Measurements from ENCODE around the gene IPO4. TPM values are rescaled to one million over a fixed set of nuclear protein-coding genes. Genes with fewer than 3 reads are reported as not detected.

Gene IPO4, protein sequence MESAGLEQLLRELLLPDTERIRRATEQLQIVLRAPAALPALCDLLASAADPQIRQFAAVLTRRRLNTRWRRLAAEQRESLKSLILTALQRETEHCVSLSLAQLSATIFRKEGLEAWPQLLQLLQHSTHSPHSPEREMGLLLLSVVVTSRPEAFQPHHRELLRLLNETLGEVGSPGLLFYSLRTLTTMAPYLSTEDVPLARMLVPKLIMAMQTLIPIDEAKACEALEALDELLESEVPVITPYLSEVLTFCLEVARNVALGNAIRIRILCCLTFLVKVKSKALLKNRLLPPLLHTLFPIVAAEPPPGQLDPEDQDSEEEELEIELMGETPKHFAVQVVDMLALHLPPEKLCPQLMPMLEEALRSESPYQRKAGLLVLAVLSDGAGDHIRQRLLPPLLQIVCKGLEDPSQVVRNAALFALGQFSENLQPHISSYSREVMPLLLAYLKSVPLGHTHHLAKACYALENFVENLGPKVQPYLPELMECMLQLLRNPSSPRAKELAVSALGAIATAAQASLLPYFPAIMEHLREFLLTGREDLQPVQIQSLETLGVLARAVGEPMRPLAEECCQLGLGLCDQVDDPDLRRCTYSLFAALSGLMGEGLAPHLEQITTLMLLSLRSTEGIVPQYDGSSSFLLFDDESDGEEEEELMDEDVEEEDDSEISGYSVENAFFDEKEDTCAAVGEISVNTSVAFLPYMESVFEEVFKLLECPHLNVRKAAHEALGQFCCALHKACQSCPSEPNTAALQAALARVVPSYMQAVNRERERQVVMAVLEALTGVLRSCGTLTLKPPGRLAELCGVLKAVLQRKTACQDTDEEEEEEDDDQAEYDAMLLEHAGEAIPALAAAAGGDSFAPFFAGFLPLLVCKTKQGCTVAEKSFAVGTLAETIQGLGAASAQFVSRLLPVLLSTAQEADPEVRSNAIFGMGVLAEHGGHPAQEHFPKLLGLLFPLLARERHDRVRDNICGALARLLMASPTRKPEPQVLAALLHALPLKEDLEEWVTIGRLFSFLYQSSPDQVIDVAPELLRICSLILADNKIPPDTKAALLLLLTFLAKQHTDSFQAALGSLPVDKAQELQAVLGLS
- 23.9 and 28.9 TPM in 2 replicates for total RNA-seq

DNA sequence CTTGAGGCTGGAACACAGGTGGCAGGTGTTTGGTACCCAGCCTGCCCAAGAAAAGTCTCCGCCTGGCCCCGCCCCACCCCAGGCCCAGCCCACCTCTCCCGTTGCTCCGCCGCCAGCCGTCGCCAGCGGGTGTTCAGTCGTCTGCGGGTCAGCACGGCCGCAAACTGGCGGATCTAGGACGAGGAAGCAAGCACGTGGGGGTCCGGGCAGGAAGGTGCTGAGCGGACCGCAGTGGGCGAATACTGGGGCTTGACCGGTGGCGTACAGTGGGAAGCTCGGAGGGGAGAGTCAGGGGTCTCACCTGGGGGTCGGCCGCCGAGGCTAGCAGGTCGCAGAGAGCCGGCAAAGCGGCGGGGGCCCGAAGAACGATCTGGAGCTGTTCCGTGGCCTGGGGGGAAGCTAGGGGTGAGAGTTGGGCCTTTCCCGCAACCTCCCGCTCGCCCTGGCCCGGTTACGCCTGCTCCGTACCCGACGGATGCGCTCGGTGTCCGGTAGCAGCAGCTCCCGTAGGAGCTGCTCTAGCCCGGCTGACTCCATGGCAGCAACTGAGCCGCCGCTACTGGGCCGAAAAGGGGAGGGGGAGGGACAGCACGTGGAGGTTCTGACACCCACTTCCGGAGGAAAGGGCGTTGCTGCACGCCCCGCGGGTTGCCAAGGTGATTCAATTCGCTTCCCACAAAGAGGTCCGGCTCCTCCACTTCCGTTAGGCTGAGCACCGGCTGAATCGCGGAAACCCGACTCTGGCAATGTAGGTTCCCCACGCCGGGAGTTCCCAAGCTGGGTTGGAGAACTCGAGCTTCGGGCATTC is at the start of gene IPO4:
Gene IPO4 (minus strand): TSS at position 566 of the 808 bp plus-strand sequence. CDS start 29 bp downstream, at position 537.

DNA sequence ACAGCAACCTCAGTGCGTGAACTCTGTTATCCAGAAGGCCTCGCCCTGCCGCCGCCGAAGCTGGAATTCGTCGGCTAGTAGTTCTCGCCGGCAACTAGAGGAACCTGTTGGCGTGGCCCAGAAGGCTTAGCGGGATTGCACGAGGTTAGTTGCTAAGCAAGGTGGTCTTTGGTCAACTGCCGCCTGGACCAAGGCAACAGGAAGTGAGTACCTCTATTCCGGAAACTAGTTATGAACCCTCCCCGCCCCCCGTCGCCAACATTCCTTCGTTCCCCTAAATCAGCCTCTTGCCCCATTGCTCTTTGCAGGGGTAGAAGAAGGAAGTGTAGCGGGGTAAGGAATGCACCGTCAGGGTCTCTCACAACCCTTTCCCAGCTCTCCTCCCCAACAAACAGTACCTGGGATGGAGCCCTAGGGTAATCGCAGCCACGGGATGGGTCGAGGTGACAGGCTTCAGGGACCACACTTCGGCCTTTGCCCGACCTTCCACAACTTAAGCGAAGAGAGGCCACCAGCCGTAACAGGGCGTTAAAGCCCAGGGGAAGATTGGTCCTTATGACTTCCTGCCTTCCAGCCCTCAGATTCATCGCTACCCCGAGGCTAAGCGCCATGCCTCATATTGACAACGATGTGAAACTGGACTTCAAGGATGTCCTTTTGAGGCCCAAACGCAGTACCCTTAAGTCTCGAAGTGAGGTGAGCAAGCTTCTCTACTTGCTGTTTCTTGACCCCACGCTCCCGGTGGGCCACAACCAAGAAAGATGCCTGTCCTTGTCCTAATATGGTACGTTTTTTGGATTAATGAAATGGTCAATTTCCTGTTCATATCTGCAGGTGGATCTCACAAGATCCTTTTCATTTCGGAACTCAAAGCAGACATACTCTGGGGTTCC is 44.3 kb upstream of the IPO4 start, which contains the start of gene GMPR2:
Gene GMPR2 (plus strand): TSS at position 285 of the 893 bp plus-strand sequence. CDS start 325 bp downstream, at position 610.

DNA sequence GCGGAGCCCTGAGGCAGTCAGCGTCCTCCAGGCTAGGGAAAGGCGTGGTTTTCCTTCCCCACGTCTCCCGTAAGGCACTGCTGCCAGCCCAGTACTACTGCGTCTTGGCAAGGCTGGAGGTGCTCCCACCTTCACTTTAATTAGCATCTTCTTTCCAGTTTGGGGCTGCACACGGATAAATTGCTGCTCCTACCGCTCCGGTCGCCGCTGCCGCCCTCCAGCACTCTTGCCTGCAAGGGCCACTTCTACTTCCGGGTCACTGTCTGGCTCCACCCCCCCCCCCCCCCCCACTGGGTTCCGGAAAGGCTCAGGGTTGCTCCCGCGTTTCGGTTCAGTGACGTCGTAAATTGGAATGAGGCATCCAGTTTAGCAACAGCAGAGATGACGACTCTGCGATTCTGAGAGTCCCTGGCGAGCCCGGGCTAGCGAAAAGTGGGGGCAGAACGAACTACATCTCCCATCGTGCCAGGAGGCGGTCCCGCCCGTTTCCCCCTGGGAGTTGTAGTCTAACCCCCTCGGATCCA is 43.6 kb upstream of the IPO4 start, which contains the start of gene NEDD8:
Gene NEDD8 (minus strand): TSS at position 247 of the 524 bp plus-strand sequence. CDS start 100 bp downstream, at position 147.

DNA sequence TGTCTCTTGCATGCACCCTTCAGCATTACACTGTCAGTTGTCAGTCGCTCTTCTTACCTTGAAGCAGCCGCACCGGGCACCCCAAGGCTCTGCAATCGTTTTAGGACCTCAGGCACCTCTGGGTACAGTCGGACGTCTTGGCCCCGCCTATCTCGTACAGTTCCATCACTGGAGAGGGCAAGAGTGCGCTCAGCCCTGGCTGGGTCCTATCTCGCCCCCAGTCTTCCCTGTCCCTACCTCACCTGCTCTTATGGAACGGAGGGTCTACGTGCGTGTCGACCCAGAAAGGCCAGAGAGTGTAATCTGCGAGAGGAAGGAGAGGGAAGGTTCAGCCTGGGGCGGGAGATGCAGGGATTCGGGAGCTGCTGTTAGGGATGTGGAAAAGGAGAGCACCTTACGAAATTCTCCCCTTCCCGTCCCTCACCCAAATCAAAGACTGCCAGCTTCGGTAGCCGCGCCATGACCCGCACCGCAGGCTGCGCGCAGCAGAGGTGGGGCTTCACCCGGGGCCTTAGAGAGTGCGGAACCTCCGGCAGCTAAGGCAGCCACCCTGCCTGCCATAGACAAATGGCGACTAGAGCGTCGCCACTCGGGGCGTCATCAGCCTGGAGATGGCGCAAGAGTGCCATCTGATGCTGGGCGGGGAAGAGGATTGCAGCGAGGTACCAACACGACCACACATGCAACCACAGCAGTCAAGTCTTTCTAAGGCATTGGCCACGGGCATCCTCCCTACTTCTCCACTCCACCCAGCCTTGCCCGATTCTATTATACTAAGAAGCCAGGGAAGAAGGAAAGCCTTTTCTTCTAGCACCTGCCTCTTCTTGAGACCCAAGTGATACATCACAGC is 27.1 kb upstream of the IPO4 start, which contains the start of gene MDP1:
Gene MDP1 (minus strand): TSS at position 572 of the 850 bp plus-strand sequence. CDS start 111 bp downstream, at position 461.

DNA sequence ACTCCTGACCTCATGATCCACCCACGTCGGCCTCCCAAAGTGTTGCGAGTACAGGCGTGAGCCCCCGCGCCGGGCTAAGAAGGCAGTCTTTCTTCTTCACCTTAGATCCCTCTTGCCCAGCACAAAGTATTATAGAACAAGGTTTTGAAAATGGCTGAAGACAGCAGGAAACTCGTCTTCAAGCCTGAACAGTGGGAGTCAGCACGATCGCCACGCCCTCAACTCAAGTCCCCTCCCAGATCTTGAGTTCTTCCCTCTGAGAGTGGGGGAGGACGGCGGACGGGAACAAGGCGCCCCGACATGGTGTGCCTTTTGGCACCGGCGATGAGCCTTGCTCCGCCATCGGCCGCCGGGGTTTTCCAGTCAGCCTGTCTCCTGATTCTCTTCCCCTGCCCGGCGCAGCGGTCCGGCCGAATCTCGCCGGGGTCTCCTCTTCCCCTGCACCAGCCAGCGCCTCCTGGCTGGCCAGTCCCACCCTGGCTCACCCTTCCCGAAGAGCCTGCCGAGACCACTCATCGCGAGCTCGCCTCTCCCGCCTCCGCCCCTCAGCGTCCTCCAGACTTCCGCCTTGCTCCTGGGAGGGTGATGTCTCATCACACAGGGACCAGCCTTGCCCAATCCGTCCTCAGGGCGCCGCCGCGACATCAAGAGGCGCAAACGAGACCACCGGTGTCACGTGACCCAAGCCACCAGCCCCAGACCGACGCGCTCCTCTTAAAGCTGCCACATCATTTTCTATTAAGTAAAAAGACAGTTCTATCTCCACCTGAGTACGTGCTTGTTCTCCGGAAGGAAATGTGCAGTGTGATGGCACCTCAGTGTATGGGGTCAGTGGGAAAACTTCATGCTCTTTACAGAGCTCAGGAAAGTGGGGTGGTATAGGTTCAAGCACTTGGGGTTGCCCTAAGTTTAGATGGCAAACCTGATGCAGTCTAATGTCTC is 24.6 kb upstream of the IPO4 start, which contains the start of gene CHMP4A:
Gene CHMP4A (minus strand): TSS at position 565 of the 942 bp plus-strand sequence. CDS start 49 bp downstream, at position 516.

DNA sequence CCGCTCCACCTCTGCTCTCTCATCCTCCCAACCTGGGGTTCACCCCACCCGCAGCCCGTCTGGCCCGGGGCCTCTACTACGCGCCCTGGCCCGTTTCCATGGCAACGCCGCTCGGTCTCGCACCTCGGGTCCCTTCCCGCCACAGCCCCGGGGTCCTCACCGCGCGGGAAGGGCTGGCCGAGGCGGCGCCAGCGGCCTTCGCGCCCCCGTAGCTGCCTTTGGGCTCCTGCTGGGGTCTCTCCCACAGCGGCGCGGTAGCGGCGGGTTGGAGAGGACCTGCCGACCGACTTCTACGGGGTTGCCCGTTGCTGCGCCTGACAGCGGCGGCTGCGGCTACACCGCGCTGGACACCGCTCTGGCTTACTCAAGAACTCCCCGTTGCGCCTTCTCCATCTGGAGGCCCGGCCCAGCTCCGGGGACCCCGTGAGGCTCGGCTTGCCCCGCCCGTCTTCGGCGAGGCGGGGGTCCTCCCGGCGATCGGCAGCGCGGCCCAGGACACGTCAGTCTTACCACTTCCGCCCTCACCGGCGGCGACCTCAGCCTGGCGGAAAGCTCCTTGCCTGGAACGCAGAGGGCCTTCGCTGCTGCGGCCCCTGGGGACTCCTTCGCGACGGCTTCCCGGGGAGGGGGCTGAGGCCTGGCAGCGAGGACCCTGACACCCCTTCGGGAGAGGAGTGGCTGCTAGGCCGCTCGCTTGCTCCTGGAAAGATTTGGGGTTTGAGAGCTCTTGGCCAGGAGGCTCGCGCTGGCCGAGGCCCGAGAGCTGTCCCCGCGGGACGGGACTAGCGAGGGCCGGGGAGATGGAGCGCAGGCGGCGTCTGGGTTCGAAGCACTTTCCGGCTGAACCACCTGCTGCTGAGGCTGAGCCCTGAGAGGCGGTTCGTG is 6.8 kb upstream of the IPO4 start, which contains the start of gene TM9SF1:
Gene TM9SF1 (minus strand): TSS at position 256 of the 885 bp plus-strand sequence. CDS start 422 bp downstream, outside the sequence.

DNA sequence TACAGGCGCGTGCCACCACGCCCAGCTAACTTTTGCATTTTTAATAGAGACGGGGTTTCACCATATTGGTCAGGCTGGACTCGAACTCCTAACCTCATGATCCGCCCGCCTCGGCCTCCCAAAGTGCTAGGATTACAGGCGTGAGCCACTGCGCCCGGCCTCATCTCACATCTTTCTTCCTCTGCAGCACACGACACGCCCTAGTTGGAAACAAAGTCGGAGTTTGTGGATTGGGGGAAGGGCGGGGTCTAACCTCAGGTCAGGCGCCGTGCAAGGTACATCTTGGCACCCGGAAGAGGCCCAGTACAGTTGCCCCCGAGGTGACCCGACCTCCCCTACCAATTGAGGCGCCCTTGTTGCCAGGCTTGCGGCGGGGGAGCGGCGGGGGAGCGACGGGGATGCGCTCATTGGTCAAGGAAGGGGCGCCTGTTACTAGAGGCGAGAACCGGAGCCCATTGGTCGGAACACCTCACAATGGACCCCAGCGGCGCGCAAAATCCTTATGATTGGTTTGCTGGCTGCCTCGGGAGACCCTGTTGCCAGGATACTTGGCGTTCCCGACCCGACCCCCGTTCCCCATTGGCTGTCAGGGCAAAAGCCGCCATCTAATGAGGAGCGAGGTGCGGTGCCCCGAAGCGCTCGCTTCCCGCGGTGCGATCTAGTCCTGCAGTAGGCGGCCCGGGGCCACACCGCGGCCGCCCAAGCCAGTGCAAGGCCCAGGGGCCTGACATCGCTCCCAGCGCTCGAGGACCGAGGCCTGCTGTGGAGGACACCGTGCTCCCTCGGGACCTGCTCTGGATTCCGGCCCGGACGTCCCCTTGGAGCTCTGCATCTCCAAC is 17.0 kb downstream of the IPO4 start, which contains the start of gene REC8:
Gene REC8 (plus strand): TSS at position 659 of the 839 bp plus-strand sequence. CDS start 473 bp downstream, outside the sequence.

DNA sequence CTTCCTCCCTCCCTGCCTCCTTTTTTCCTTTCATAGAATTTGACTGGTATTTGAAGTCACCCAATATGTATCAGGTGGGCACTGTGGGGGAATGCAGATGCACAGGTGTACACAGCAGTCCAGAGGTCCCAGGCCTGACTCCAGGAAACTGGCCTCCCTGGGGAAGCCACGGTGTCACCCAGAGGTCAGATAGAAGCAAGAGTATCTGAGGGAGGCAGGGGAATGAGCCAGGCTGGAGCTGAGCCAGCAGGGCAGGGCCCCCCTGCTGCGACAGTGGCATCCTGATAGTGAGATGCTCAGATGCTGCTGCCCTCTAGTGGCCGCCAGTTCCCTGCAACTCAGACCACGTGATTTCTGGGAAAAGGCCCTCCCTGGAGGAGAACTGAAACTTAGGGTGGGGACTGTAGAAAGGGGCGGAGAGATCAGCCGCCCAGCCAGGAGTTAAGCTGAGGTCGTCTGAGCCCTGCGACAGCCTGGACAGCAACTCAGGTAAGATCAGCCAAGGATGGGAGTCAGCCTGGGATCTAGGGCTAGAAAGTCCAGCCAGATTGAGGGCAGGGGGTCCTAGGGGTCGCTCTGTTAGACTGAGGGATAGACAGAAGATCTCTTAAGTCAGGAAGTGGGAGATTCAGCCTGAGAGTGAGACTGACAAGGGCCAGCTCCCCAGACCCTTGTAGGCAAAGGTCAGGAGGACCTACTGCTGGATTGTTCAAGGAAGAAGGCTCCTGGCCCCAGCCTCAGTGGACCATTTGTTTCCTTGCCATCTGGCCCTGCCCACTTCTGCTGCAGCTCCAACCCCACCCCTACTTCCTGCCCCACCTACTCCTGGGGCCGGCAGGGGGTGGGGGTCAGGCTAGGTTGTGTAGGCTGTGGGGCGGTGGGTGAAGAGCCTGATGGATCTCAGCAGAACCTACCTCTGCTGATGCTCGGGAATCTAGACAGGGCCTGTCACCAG is 27.5 kb downstream of the IPO4 start, which contains the start of gene IRF9:
Gene IRF9 (plus strand): TSS at position 416 of the 955 bp plus-strand sequence. CDS start 880 bp downstream, outside the sequence.

DNA sequence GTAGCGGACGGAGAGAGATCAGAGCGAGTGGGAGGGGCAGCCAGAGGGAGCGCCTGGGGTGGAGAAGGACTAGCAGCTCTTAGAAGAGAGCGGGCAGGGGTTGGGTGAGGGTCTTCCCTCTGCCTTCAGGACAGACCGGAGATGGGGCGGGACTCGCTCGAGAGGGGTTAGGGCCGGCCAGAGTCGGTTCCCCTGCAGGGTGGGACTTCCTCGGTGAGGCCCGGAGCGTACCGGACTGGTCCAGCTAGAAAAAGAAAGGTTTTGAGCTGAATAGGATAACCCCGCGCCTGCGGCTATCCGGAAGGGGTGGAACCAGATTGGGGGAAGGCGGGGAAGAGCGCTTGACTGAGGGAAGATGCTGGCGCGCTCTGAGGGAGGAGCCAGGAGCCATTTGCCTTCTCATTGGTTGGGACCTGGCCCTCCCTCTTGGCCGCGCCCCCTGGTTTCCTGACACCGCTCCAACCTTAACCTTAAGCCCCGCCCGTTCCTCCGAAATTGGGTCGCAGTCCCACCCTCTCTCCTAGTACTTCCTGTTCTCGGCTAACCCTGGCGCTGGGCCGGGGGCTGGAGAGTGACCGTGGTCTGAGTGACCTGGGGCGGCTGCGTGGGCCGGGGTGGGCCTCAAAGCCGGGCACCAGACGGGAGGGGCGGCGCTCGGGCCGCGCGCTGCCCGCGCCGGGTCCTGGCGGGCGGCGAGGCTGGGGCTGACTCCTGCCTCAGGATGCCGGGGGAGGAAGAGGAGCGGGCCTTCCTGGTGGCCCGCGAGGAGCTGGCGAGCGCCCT is 41.4 kb downstream of the IPO4 start, which contains the start of gene RNF31:
Gene RNF31 (plus strand): TSS at position 521 of the 783 bp plus-strand sequence. CDS start 201 bp downstream, at position 722.

DNA sequence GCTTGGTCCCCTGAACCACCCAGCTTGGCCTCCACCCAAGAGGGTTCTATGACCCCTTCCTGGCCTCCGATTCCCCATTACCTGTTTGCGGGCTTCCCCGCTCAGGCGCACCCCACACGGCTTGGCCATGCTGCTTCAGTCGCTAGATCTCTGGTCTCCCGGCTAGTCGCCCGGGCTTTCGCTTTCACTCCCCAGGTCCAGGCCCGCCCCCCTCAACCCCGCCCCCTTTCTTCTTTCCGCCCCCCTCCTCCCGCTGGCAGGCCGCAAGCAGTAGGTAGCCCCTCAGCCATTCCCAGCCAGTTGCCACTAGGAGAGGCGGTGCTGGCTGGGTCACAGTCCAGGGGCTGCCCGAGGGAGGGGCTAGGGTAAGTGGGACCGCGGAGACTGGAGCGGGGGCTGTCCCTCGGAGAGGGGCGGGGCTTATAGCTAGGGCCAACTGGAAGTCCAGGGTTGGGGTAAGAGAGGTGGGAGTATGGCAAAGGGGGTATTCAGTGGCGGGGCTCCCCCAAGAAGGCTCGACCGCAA is 42.1 kb downstream of the IPO4 start, which contains the start of gene PSME2:
Gene PSME2 (minus strand): TSS at position 158 of the 525 bp plus-strand sequence. CDS start 29 bp downstream, at position 129.

DNA sequence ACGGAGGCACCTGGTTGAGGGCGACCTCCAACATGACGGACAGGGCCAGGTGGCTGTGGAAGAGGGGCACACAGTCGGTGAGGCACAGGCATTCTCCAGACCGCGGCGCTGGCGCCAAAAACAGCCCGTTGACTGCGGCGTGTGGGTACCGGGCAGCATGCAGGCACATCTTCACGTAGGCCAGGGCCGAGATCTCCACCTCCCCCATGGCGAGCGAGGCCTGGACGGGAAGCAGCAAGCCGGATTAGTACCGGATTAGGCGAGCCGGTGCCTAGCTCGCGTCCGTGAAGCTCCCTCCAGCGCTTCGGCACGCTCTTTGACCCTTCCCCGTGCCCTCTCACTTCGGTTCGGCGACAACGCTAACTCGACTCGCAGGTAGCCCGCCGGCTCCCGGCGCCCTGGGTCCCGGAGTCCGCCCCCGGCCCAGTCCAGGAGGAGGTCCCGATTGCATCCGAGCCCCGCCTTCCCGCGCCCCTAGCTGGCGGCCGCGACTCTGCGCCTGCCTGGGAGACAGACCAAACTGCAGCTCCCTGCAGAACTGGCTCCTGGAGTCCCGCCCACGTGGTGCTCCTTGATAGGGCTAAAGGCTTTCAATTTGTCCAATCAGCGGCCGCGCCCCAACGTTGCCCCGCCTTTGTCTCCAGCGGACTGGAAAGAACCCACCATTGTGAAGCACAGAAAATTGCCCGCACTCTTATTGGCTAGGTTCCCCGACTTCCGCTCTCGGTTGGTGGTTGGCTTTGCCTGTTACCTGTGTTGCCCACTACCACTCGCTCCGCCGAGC is 47.3 kb downstream of the IPO4 start, which contains the start of gene EMC9:
Gene EMC9 (minus strand): TSS at position 495 of the 784 bp plus-strand sequence. CDS start 287 bp downstream, at position 208.

